Measurements from ENCODE around the gene TCP10L.
"Not testable (repeated sequence)": the region's sequence is repeated elsewhere in the genome, so short reads cannot be mapped to it uniquely, and the experiment has no call there.

TCP10L gene, protein sequence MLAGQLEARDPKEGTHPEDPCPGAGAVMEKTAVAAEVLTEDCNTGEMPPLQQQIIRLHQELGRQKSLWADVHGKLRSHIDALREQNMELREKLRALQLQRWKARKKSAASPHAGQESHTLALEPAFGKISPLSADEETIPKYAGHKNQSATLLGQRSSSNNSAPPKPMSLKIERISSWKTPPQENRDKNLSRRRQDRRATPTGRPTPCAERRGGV

DNA sequence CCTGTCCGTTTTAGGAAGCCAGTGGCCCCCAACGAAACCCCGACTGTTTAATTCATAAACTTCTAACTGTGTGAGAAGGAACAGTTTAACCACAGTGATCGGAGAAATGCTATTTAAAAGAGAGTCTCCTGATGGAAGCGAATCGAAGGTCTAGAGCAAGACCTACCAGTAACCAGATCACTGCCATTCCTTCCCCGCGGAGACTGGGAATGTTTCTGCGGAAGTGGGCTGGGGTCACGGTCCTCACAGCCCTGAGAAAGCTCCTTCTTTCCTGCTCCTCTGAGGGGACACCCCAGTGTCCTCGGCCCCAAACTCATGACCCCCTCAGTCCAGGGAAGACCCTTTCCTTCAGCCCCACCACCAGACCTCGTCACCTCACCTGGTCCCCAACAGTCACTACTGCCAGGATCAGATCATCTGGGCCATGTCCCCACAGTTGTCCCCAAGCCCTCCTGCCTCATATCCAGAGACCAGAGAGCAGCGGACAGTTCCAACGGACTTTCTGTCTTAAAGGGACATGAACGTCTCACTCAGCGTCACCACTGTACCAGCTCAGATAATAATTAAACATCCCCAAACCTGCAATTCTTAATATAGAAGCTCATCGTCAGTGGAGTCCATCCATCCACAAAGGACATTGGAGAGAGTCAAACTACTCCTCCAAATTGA lies at the start of gene TCP10L:
Gene TCP10L, minus strand, starts transcription at position 482 of the 669 bp plus-strand sequence. CDS start 1,219 bp downstream, outside the sequence.
- no peak within 1 kb of the TSS for H2AFZ ChIP-seq (ENCODE audit: low read depth, low read length)
- no peaks in the 10 kb centered on the region for H3K9me3 ChIP-seq (ENCODE audit: low read length)
- H3K4me1 ChIP-seq (ENCODE audit: insufficient read depth, low read length): no peaks in the 10 kb centered on the region
- no peak within 1 kb of the TSS for H3K4me3 ChIP-seq (ENCODE audit: low read length)
- H3K27me3 ChIP-seq (ENCODE audit: insufficient read depth, low read length): no peaks in the 10 kb centered on the region
- no peaks in the 10 kb centered on the region for H3K36me3 ChIP-seq (ENCODE audit: insufficient read depth, low read length)

DNA sequence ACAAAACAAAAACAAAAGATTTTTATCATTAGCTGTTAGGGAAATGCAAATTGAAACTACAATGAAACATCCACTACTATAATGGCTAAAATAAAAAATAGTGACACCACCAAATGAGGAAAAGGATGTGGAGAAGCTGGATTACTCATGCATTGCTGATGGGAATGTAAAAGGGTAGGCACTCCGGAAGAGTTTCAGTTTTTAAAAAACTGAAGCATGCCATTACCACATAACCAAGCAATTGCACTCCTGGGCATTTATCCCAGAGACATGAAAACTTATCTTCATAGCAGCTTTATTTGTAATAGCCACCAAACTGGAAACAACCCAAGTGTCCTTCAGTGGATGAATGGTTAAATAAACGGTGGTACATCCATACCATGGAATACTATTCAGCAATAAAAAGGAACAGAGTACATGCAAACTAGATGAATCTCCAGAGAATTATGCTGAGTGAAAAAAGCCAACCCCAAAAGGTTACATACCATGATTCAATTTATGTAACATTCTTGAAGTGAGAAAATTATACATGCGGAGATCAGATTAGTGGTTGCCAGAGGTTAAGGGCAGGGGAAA lies 41.4 kb upstream of the TCP10L start:
- Histone ChIP-seq H3K4me3 (ENCODE audit: low read length) (no peak overlapping the region), H2AFZ (ENCODE audit: low read depth, low read length) (no peak overlapping the region), H3K4me1 (ENCODE audit: insufficient read depth, low read length) (no peaks in the 10 kb centered on the region), H3K9me3 (ENCODE audit: low read length) (peaks cover 3% of the 10 kb centered on the region), H3K36me3 (ENCODE audit: insufficient read depth, low read length) (peaks cover 9% of the 10 kb centered on the region), H3K27me3 (ENCODE audit: insufficient read depth, low read length) (no peaks in the 10 kb centered on the region)

DNA sequence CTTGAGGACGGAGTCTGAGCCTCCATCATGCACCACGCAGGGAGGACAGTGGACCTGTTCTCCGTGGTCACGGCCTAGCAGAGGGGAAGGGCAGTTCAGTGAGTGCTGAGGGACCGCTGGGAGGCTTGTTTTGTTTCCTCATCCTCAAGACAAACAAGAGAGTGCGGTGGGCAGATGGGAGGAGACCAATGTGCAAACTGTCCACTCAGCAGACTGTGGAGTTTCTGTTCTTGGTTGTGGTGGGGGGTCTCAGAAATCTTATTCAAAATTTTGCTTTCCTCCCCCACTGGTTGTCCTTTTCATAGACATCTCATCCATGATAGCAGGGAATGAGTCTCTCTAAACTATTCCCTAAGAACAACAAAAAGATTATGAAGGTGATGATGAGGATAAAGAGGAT lies 32.9 kb upstream of the TCP10L start:
- not testable (repeated sequence) for H3K27me3 ChIP-seq (ENCODE audit: insufficient read depth, low read length); H2AFZ ChIP-seq (ENCODE audit: low read depth, low read length); H3K4me1 ChIP-seq (ENCODE audit: insufficient read depth, low read length); H3K9me3 ChIP-seq (ENCODE audit: low read length); H3K4me3 ChIP-seq (ENCODE audit: low read length); H3K36me3 ChIP-seq (ENCODE audit: insufficient read depth, low read length)

DNA sequence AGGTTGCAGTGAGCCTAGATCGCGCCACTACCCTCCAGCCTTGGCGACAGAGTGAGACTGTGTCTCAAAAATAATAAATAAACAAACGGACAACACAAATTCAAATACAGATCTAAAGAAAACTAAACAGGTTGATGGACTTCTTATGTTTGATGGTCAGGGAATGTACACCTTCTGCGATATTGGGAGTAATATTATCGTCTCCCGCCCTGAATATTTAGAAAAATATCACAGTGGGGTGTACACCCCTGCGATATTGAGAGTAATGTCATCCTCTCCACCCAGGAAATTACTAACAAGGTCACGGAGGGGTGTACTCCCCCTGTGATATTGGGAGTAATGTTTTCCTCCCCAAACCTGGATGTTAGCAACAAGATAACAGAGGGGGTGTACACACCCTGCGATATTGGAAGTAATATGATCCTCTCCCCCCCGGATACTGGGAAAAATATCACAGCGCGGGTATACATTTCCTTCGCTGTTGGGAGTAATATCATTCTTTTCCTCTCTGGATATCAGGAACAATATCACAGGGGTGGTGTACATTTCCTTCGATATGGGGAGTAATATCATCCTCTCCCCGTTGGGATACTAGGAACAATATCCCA lies 28.2 kb upstream of the TCP10L start:
- Histone ChIP-seq H3K4me3 (ENCODE audit: low read length) (peak overlapping the region; percentile 80), H3K4me1 (ENCODE audit: insufficient read depth, low read length) (peaks cover 11% of the 10 kb centered on the region), H3K36me3 (ENCODE audit: insufficient read depth, low read length) (peaks cover 7% of the 10 kb centered on the region), H2AFZ (ENCODE audit: low read depth, low read length) (peak overlapping the region; percentile 86), H3K27me3 (ENCODE audit: insufficient read depth, low read length) (no peaks in the 10 kb centered on the region), H3K9me3 (ENCODE audit: low read length) (no peaks in the 10 kb centered on the region)

DNA sequence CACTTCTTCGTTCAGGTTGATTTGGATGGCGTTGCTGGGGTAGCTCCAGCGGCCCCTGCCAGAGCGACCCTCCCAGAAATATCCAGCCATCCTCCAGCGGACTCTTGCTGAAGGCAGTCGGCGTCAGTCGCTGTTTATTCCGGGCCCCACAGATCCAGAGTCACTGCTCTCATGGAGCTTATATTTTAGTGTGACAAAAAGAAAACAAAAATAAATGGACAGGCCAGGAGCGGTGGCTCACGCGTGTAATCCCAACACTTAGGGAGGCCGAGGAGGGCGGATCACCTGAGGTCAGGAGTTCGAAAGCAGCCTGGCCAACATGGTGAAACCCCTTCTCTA lies 27.6 kb upstream of the TCP10L start:
- Histone ChIP-seq H3K36me3 (ENCODE audit: insufficient read depth, low read length) (peaks cover 10% of the 10 kb centered on the region), H3K9me3 (ENCODE audit: low read length) (no peaks in the 10 kb centered on the region), H2AFZ (ENCODE audit: low read depth, low read length) (peak overlapping the region; percentile 86), H3K4me1 (ENCODE audit: insufficient read depth, low read length) (peaks cover 11% of the 10 kb centered on the region), H3K4me3 (ENCODE audit: low read length) (peak overlapping the region; percentile 80), H3K27me3 (ENCODE audit: insufficient read depth, low read length) (no peaks in the 10 kb centered on the region)

DNA sequence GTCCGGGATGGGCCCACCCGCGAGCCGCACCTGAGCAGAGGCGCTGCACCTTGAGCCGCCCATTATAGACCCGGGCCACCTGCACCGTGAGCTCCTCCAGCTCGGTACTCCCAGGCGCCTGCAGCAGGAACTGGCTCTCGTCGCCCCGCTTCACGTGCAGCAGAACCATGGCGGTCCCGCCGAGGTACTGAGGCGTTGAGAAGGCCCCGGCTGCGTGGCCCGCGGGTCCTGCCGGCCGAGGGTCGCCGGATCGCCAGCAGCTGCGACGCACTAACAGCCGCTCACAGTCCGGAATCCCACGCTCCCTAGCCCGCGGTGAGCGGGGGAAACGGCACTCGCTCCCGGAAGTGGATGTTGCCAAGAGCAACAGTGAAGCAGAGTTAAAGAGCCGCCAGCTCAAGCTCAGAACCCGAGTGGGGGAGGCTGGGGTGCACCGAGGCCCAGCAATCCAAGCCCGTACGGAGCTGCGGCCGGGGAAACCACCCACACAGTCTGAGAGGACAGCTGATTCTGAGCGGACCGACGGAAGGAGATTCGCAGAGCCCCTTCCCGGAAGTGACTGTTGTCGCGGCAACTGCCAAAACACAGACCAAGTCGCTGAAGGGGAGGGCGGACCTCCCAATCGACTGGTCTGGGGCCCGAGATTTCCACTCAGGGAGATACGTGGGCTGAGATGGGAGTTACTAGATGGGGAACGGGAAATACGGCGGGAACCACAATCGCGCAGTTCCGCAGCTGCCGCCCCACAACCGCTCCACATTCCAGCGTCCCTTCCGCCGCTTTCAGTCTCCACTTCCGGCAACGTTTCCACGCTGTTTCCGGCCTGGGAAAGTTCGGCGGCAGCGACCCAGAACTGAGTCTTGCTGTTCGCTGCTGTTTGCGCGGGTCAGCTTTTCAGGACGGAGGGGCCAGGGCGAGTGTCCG lies 27.0 kb upstream of the TCP10L start, which contains the start of gene CFAP298:
Gene CFAP298, minus strand, starts transcription at position 303 of the 924 bp plus-strand sequence. Its CDS starts 134 bp downstream, at position 169.
- Histone ChIP-seq H2AFZ (ENCODE audit: low read depth, low read length) (peak within 1 kb of the TSS; percentile 86), H3K4me3 (ENCODE audit: low read length) (peak within 1 kb of the TSS; percentile 80), H3K9me3 (ENCODE audit: low read length) (no peaks in the 10 kb centered on the region), H3K36me3 (ENCODE audit: insufficient read depth, low read length) (peaks cover 10% of the 10 kb centered on the region), H3K4me1 (ENCODE audit: insufficient read depth, low read length) (peaks cover 11% of the 10 kb centered on the region), H3K27me3 (ENCODE audit: insufficient read depth, low read length) (no peaks in the 10 kb centered on the region)

DNA sequence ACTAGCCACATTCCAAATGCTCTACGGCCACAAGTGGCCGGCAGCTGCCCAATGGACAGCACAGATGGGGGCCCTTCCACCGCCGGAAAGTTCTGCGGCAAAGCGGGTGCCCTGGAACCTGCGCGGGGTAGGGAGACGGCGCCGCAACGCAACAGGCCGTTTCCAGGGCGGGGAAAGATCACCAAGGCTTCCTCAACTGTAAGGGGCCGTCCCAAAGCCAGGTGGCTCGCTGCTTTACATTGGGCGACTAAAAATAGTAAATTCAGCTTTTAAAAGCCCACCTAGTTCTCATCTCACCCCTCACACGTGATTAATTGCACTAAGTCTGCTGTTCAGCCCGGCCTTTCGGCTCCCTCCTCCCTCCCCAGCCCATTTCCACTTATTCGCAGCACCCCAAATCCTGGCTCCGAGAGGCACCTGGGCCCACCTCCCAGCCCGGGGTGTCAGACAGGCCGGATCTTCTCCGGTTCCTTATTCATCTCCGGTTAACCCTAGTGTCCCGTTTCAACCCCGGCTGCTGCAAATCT lies 26.2 kb upstream of the TCP10L start:
- Histone ChIP-seq H3K4me3 (ENCODE audit: low read length) (peak overlapping the region; percentile 80), H3K36me3 (ENCODE audit: insufficient read depth, low read length) (peaks cover 16% of the 10 kb centered on the region), H2AFZ (ENCODE audit: low read depth, low read length) (peak overlapping the region; percentile 86), H3K4me1 (ENCODE audit: insufficient read depth, low read length) (peaks cover 11% of the 10 kb centered on the region), H3K27me3 (ENCODE audit: insufficient read depth, low read length) (no peaks in the 10 kb centered on the region), H3K9me3 (ENCODE audit: low read length) (no peaks in the 10 kb centered on the region)

DNA sequence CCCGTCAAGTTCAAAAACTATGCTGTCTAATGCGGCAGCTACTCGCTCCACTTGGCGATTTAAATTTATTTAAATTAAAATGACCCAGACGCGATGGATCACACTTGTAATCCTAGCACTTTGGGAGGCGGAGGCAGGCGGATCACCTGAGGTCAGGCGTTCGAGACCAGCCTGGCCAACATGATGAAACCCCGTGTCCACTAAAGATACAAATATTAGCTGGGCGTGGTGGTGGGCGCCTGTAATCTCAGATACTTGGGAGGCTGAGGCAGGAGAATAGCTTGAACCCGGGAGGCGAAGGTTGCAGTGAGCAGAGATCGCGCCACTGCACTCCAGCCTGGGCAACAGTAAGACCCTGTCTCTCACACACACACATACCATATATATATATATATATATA lies 25.6 kb upstream of the TCP10L start:
- H3K9me3 ChIP-seq (ENCODE audit: low read length); H3K27me3 ChIP-seq (ENCODE audit: insufficient read depth, low read length); H2AFZ ChIP-seq (ENCODE audit: low read depth, low read length): not testable (repeated sequence)
- peaks cover 22% of the 10 kb centered on the region for H3K36me3 ChIP-seq (ENCODE audit: insufficient read depth, low read length)
- H3K4me3 ChIP-seq (ENCODE audit: low read length): peak overlapping the region; percentile 41
- H3K4me1 ChIP-seq (ENCODE audit: insufficient read depth, low read length): peaks cover 11% of the 10 kb centered on the region

DNA sequence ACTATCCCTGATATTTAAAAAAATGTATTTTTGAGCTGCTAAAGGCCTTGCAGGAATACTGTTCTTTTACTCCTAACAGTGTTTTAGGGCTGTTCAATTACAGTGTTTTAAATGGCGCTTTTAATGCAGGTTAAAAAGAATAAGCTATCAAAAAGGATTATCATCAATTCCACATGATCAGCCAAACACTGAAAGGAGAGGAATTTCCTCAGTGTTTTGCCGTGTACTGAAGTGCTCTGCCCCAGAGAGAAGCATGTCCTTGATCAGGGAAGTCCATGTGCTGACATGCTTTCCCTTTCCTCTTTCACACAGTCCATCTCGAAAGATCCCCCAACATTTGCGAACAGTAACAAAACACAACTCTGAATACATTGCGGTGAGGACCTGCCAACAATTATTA lies 23.5 kb upstream of the TCP10L start:
- Histone ChIP-seq H3K4me3 (ENCODE audit: low read length) (no peak overlapping the region), H3K36me3 (ENCODE audit: insufficient read depth, low read length) (peaks cover 41% of the 10 kb centered on the region), H3K27me3 (ENCODE audit: insufficient read depth, low read length) (no peaks in the 10 kb centered on the region), H2AFZ (ENCODE audit: low read depth, low read length) (no peak overlapping the region), H3K9me3 (ENCODE audit: low read length) (no peaks in the 10 kb centered on the region), H3K4me1 (ENCODE audit: insufficient read depth, low read length) (peaks cover 11% of the 10 kb centered on the region)

DNA sequence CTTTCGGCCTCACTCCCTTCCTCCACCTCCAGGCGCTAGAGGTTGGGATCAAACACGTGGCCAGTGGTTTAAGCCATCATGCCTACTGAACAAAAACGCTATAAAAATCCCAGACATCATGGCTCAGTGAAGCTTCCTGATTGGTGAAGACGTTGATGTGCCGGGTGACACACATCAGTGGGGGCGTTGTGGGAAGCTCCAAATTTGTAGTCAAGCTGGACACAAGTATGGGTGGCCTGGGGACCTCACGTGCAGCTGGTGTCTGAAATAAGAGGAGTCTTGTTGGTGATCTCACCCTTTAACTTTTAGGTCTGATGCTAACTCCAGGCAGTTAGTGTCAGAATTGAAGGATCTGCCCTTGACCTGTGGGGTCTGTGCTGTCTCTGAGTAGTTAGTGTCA lies 20.1 kb upstream of the TCP10L start:
- no peaks in the 10 kb centered on the region for H3K27me3 ChIP-seq (ENCODE audit: insufficient read depth, low read length)
- peaks cover 58% of the 10 kb centered on the region for H3K36me3 ChIP-seq (ENCODE audit: insufficient read depth, low read length)
- H2AFZ ChIP-seq (ENCODE audit: low read depth, low read length): no peak overlapping the region
- peaks cover 1% of the 10 kb centered on the region for H3K4me1 ChIP-seq (ENCODE audit: insufficient read depth, low read length)
- no peak overlapping the region for H3K4me3 ChIP-seq (ENCODE audit: low read length)
- no peaks in the 10 kb centered on the region for H3K9me3 ChIP-seq (ENCODE audit: low read length)

DNA sequence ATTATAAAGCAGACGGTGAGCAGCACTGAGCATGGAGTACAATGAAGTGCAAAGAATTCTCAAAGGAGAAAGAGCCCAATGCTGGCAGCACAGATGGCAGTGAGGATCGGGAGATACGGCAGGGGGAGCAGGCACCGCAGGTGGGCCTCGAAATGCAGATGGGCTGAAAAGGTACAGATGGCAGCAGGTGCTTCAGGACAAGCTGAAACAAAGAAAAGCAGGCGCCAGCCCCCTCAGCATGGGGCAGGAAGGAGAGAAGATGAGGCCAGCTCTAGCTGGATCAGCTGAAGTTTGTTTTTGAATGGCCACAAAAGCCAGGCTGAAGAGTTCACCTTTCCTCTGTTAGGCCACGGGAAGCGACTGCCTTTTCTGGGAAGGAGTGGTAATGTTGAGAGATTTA lies 19.1 kb upstream of the TCP10L start:
- Histone ChIP-seq H3K36me3 (ENCODE audit: insufficient read depth, low read length) (peaks cover 62% of the 10 kb centered on the region), H3K9me3 (ENCODE audit: low read length) (no peaks in the 10 kb centered on the region), H3K4me1 (ENCODE audit: insufficient read depth, low read length) (no peaks in the 10 kb centered on the region), H3K27me3 (ENCODE audit: insufficient read depth, low read length) (no peaks in the 10 kb centered on the region), H2AFZ (ENCODE audit: low read depth, low read length) (no peak overlapping the region), H3K4me3 (ENCODE audit: low read length) (no peak overlapping the region)

DNA sequence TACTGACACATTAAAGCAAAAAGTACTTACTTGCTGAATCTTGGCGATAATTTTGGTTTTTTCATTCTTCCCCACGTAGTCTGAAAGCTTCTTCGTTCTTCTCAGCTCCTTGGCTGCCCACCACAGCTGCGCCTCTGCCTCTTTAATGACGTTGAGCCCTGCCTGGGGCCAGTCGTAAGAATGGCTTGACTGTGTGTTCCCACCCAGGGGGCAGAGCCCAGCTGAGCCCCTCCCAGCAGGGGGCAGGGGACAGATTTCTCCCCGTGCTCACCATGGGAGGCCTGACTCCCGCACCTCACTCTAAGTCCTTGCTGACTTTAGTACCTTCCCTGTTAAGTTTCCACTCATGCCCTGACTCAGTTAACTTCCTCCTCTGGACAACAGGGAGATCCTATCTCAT lies 17.8 kb upstream of the TCP10L start:
- Histone ChIP-seq H3K4me3 (ENCODE audit: low read length) (no peak overlapping the region), H2AFZ (ENCODE audit: low read depth, low read length) (no peak overlapping the region), H3K27me3 (ENCODE audit: insufficient read depth, low read length) (no peaks in the 10 kb centered on the region), H3K36me3 (ENCODE audit: insufficient read depth, low read length) (peaks cover 52% of the 10 kb centered on the region), H3K4me1 (ENCODE audit: insufficient read depth, low read length) (no peaks in the 10 kb centered on the region), H3K9me3 (ENCODE audit: low read length) (no peaks in the 10 kb centered on the region)
